Activated T-cell treated with anti-CD3 and anti-CD28 coated beads, Interleukin-2, amount 50 U/mL, for 72 hours (primary cell): ENCODE results near the gene FBN1. TPM values are rescaled to one million over a fixed set of nuclear protein-coding genes. Genes with fewer than 3 reads are reported as not detected.

ENCODE experiments used
- ATAC-seq, 2 donors: fragments of 150-1000 bp; cut with Tn5 transposase; replicated peaks in 1 of 2; 2 replicates each; pipeline ENCODE4 v1.10.0; 2021; ENCODE audit warnings: moderate library complexity in 2 of 2, mild to moderate bottlenecking in 1 of 2
- DNase-seq, 2 donors: peaks; one replicate each; pipeline ENCODE4 v3.0.0; 2021 to 2022; ENCODE audit warnings: mixed read lengths in 1 of 2
- H3K27ac Mint-ChIP-seq: one replicate; pipeline ENCODE4 v1.8.0; 2022; ENCODE audit warnings: mild to moderate bottlenecking, moderate library complexity, mixed read lengths
- H3K27me3 Mint-ChIP-seq: one replicate; pipeline ENCODE4 v1.8.0; 2022; ENCODE audit warnings: low read depth, mixed read lengths
- H3K36me3 Mint-ChIP-seq, 2 donors: one replicate each; pipeline ENCODE4 v1.8.0; 2022; ENCODE audit warnings: mixed read lengths in 2 of 2, mild to moderate bottlenecking in 1 of 2; ENCODE audit not compliant: insufficient read depth in 2 of 2
- H3K4me1 Mint-ChIP-seq: one replicate; pipeline ENCODE4 v1.8.0; 2022; ENCODE audit warnings: low read depth, mixed read lengths
- H3K4me3 Mint-ChIP-seq, 2 donors: one replicate each; pipeline ENCODE4 v1.8.0; 2022; ENCODE audit warnings: mild to moderate bottlenecking in 2 of 2, mixed read lengths in 2 of 2, moderate library complexity in 2 of 2
- H3K9me3 Mint-ChIP-seq, 2 donors: one replicate each; pipeline ENCODE4 v1.8.0; 2022; ENCODE audit warnings: mixed read lengths in 2 of 2
- total RNA-seq, 2 donors: library from RNA; stranded (reverse); gene quantifications; one replicate each; pipeline ENCODE4 v1.2.3, GENCODE V29; 2022

FBN1 gene
- total RNA-seq, 2 donors from 2014 or later: 0.50 to 0.79 TPM

DNA sequence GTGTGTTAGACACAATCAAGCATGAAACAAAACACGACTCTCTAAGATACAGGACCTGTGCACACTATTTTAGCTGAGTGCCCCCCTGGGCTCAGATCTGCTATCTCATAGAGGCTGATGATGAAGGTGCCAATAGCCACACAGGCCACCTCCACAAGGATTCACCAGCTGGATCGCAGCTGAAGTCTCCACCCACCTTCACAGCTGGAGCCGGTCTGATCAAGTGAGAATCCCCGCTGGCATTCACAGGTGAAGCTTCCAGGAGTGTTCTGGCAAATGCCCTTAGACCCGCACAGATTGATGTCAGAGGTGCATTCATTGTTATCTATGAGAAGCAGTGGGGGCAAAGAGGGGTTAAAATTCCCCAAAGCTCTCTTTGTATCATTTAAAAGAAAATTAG lies 224.1 kb downstream of the FBN1 start:
- Mint-ChIP-seq H3K4me1 (no peaks in the 10 kb centered on the region), H3K36me3 (no peaks in the 10 kb centered on the region), H3K9me3 (no peaks in the 10 kb centered on the region), H3K27me3 (no peaks in the 10 kb centered on the region), H3K27ac (no peak overlapping the region), H3K4me3 (no peak overlapping the region)
- DNase-seq (no peak), ATAC-seq (no peak)

DNA sequence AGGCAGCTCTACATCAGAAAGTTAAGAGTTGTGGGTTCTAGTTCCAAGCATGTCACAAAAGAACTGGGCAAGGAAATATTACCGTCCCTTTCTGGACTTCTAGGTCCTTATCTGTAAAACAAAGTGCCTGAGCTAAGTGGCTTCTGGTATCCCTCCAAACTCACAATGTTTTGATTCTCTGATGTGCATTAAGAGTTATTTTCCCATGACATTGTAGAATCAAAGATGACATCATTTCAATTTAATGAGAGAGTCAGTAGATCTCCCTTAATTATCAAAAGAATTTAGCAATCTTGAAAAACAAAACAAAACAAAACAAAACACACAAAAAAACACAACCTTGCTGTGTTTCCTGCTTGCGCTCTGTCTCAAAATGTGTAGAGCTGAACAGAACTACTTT lies 225.6 kb downstream of the FBN1 start:
- Mint-ChIP-seq H3K36me3 (no peaks in the 10 kb centered on the region), H3K9me3 (no peaks in the 10 kb centered on the region), H3K4me3 (no peak overlapping the region), H3K4me1 (no peaks in the 10 kb centered on the region), H3K27ac (no peak overlapping the region), H3K27me3 (no peaks in the 10 kb centered on the region)
- ATAC-seq: no peak
- DNase-seq: no peak

DNA sequence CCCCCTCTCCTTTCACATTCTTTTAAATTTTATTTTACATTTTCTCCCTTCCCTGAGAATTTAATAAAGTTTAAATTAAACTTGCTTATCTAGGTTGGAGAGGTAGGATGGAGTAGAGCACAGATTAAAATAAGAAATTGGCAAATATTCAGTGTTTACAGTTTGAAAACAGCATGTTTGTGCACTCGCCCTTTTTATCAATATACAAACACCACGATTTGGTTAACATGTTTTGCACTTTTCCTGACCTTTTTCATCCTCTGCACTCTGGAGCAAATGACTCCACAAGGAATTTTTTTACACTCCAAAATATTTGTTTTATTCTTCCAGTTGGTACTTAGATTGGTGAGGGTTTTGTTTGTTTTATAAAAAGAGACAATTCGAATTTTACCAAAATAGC lies 227.2 kb downstream of the FBN1 start:
- DNase-seq (no peak), ATAC-seq (no peak)
- no peaks in the 10 kb centered on the region for H3K4me1 Mint-ChIP-seq
- H3K27ac Mint-ChIP-seq: no peak overlapping the region
- H3K27me3 Mint-ChIP-seq: no peaks in the 10 kb centered on the region
- no peaks in the 10 kb centered on the region for H3K36me3 Mint-ChIP-seq
- no peaks in the 10 kb centered on the region for H3K9me3 Mint-ChIP-seq
- H3K4me3 Mint-ChIP-seq: no peak overlapping the region

DNA sequence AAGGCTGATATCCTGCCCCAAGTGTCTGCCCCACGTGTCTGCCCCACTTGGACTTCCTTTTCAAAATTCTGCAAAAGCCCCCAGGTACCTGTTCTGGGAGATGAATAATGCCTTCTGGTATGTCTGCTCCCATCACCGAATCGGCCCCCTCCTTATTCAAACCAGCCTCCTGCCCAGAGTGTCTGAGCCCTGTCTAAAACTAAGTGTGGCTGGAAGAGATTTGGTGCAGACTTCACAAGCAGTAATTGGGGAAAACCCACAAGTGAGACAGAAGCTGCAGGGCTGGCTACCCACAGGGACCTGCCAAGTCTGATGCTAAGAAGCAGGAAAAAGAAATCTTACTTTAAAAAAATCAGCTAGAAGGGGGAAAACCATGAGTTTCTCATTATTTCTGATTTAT lies 229.2 kb downstream of the FBN1 start:
- Mint-ChIP-seq H3K27ac (no peak overlapping the region), H3K36me3 (no peaks in the 10 kb centered on the region), H3K27me3 (no peaks in the 10 kb centered on the region), H3K9me3 (no peaks in the 10 kb centered on the region), H3K4me3 (no peak overlapping the region), H3K4me1 (no peaks in the 10 kb centered on the region)
- DNase-seq: no peak
- no peak for ATAC-seq

DNA sequence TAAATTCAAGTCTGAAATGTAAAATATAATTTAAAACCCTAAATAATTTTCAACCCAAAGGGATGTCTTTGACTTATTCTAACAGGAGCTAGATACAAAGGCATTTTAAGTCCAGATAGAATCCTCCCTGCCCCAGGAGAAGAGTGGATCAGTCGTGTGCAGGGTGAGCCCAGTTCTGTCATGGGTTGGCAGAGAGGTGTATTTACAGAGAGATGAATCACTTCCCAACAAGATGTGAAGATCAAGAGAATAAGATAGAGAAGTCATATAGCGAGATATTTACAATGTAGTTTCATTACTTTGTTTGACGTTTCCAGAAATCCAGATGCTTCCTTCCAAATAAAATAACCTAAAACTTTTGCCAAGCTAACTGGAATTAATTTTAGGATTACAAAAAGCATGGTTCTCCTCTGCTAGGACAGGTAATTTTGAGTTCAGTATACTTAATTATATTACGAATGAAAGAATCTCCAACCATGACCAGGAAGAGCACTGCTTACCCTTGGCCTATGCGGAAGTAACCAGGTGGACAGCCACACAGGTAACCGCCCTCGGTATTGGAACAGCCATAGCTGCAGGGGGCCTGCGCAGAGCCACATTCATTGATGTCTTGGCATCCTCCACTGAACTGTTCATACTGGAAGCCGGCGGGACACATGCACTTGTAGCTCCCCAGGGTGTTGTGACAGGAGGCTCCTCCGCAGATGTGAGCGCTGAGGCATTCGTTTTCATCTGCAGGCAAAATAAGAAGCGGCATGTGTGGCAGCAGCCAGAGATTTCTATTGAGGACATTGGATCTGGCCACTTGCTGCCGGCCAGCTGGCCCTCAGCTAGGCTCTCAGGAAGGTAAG lies 230.2 kb downstream of the FBN1 start:
- H3K36me3 Mint-ChIP-seq: no peaks in the 10 kb centered on the region
- no peaks in the 10 kb centered on the region for H3K4me1 Mint-ChIP-seq
- no peaks in the 10 kb centered on the region for H3K9me3 Mint-ChIP-seq
- ATAC-seq (no peak), DNase-seq (no peak)
- no peaks in the 10 kb centered on the region for H3K27me3 Mint-ChIP-seq
- no peak overlapping the region for H3K27ac Mint-ChIP-seq
- no peak overlapping the region for H3K4me3 Mint-ChIP-seq

DNA sequence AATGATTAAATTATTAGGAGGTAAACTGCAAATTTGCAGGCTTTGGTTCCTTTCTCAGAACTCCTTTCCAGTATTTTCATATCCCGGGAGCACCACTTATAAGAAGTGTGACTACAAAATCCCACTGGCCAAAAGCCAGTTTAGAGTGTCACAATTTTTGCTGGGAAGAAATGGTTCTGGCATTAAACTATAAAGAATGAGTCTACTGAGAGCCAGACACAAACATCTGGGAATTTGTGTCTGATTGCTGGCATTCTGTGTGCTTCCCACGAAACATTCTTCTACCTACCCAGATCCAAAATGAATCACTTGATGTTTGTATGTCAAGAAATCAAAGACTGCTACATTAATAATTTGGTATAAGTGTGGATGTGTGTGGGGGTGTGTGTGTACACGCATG lies 231.5 kb downstream of the FBN1 start:
- Mint-ChIP-seq H3K4me3 (no peak overlapping the region), H3K4me1 (no peaks in the 10 kb centered on the region), H3K9me3 (no peaks in the 10 kb centered on the region), H3K27me3 (no peaks in the 10 kb centered on the region), H3K27ac (no peak overlapping the region), H3K36me3 (no peaks in the 10 kb centered on the region)
- DNase-seq (no peak), ATAC-seq (no peak)

DNA sequence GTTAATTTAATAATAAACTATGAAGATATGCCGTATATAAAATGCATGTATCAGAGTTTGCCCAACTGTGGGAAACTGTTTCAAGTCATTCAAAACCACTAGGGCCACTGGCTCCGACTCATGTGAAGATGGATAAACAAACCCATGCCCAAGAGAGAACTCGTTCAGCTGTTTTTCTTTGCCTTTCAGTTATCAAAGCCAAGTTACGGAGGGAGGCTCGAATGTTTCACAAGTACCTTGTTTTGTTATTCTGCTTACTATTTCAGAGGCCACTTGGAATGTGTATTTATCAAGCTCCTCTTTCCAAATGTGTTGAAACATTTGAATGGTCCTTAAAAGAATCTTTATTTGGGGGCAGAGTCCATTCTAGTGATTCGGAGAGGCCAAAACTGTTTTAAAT lies 232.2 kb downstream of the FBN1 start:
- H3K27ac Mint-ChIP-seq: no peak overlapping the region
- ATAC-seq: no peak
- H3K27me3 Mint-ChIP-seq: no peaks in the 10 kb centered on the region
- H3K4me3 Mint-ChIP-seq: no peak overlapping the region
- no peaks in the 10 kb centered on the region for H3K9me3 Mint-ChIP-seq
- H3K36me3 Mint-ChIP-seq: no peaks in the 10 kb centered on the region
- H3K4me1 Mint-ChIP-seq: no peaks in the 10 kb centered on the region
- DNase-seq: no peak

DNA sequence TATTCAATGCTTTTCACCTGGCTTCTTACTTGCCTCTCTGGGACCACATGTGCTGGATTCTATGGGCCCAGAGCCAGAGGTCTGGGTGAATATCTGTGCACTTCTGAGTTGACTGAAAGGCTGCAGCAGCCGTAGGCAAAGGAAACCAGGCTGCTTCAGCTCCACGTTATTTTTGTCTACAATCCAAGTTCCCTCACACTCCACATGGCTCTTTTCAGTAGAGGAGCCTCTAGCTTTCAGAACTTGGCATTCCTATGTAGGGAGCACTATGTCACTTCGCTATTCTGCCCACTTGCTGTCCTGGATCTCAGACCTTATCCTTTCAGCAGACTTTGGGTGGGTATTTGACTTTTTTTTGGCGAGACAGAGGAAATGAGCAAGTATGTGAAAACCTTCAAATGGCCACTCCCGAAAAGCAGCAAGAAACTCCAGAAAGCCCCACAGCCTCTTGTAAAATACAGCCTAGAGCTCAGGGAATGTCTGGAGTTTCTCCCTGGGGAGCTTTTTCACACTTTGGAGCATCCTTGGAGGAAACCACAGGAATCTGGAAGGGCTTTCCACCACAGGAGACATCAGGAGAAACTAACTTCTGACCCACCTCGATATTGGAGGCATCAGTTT lies 233.4 kb downstream of the FBN1 start:
- Mint-ChIP-seq H3K9me3 (no peaks in the 10 kb centered on the region), H3K27me3 (no peaks in the 10 kb centered on the region)

DNA sequence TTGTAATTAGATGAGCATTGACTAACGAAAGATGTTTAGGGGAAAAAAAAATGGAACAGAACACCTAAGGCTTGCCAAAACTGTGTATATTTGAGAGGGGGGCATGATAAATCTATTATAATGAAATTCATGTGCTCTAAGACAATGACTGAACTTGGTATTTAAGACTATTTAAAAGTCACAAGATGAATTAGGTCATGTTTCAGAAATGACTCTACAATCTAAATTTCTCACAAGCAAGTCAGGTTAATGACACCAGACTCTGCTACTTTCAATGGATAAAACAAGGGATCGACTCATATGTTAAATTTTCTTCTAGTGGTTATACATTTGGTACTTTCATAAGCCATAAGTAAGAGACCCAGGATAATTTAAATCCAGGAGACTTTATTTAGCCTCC lies 235.9 kb downstream of the FBN1 start:
- ATAC-seq (no peak), DNase-seq (no peak)
- no peaks in the 10 kb centered on the region for H3K36me3 Mint-ChIP-seq
- H3K4me3 Mint-ChIP-seq: no peak overlapping the region
- H3K9me3 Mint-ChIP-seq: no peaks in the 10 kb centered on the region
- no peak overlapping the region for H3K27ac Mint-ChIP-seq
- H3K27me3 Mint-ChIP-seq: no peaks in the 10 kb centered on the region
- H3K4me1 Mint-ChIP-seq: no peaks in the 10 kb centered on the region

More for the DNA sequence above, 233.4 kb downstream of the FBN1 start:
- Mint-ChIP-seq H3K4me3 (no peak overlapping the region), H3K27ac (no peak overlapping the region), H3K4me1 (no peaks in the 10 kb centered on the region), H3K36me3 (no peaks in the 10 kb centered on the region)
- no peak for ATAC-seq
- no peak for DNase-seq

DNA sequence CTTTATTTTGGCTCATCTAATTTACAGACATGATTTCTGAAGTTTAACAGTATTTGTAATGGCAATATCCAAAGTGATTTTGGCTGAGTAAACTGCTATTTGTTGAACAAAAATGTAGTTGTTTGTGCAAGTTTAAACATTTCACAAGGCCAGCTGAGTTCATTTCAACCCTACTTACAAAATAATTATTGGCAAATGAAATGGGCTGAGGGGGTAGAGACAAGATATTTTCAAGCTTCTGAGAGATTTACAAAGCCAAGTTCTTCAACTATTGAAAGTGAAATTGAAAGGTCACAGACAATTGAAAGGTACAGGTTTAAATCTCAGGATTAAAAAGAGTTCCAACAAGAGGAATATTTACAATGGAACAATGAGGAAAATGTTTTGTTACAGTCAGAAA lies 237.2 kb downstream of the FBN1 start:
- H3K4me1 Mint-ChIP-seq: no peaks in the 10 kb centered on the region
- H3K9me3 Mint-ChIP-seq: no peaks in the 10 kb centered on the region
- no peak overlapping the region for H3K27ac Mint-ChIP-seq
- ATAC-seq: no peak
- no peaks in the 10 kb centered on the region for H3K27me3 Mint-ChIP-seq
- DNase-seq: no peak
- no peak overlapping the region for H3K4me3 Mint-ChIP-seq
- H3K36me3 Mint-ChIP-seq: no peaks in the 10 kb centered on the region

DNA sequence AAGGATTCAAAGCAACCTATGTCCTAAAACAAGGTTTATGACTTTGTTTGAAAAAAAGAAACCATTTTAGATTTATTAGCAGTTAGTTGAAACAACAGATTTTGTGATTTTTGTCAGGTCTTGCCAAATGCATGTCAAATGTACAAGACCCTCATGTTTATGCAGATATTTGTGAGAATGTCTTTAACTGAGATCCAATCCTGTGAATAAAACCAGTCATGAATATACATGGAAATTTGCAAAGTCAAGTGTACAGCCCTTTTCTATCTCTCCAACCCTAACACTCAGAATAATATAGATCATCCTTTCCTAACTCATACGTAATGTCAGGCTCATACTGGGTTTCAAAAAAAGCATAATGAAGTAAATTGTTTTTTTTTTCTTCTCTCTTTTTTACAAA lies 237.9 kb downstream of the FBN1 start:
- no peaks in the 10 kb centered on the region for H3K36me3 Mint-ChIP-seq
- H3K4me1 Mint-ChIP-seq: no peaks in the 10 kb centered on the region
- H3K4me3 Mint-ChIP-seq: no peak overlapping the region
- H3K27me3 Mint-ChIP-seq: no peaks in the 10 kb centered on the region
- no peak for ATAC-seq
- H3K27ac Mint-ChIP-seq: no peak overlapping the region
- no peak for DNase-seq
- H3K9me3 Mint-ChIP-seq: no peaks in the 10 kb centered on the region

DNA sequence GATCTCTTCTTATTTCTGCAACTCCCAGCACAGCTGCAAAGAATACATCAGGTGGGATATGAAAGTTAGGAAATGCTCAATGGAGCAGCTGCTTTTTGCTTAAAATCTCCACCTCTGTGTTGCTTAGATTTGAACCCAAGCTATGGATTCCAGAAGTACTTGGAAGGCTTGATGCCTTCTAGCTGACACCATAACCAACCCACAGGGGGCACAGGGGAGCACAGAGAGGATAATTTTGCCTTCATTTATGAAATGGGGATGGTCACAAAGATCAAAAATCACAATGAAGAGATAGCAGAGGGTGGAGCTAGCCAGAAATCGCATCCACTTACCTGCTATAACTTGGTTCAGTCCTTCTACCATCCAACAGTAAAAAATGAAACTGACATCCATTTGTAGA lies 238.6 kb downstream of the FBN1 start:
- ATAC-seq: no peak
- Mint-ChIP-seq H3K4me3 (no peak overlapping the region), H3K9me3 (no peaks in the 10 kb centered on the region), H3K4me1 (no peaks in the 10 kb centered on the region), H3K36me3 (no peaks in the 10 kb centered on the region), H3K27me3 (no peaks in the 10 kb centered on the region), H3K27ac (no peak overlapping the region)
- DNase-seq: no peak

DNA sequence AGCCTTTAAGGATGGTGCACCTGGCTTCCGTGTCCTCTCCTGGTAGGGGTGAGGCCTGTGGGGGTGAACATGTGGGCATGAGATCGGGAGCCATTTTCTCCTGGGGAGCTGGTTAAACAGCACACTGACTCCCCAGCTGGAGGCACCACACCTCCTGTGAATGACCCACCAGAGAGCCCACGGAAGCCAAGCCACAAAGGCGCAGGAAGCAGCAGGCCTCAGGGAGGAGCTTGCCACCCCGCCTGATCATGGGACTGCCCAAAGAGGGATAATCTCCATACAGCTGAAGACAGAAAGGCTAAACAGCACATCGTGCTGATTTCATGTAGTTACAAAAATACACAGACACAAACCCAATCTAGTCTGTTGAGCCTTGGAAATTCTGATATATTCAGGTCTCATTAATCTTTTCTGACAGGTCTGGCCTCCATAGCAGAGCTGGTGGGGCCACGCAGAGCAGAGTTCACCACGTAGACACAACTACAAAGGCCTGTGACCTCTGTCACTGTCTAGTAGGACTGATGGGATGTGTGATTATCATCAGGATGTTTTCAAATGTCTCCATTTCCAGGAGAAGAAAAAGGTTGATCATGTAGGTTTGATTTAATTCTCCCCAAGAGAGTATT lies 239.1 kb downstream of the FBN1 start:
- no peaks in the 10 kb centered on the region for H3K9me3 Mint-ChIP-seq
- no peak overlapping the region for H3K27ac Mint-ChIP-seq
- ATAC-seq (no peak), DNase-seq (no peak)
- no peak overlapping the region for H3K4me3 Mint-ChIP-seq
- no peaks in the 10 kb centered on the region for H3K36me3 Mint-ChIP-seq
- no peaks in the 10 kb centered on the region for H3K27me3 Mint-ChIP-seq
- no peaks in the 10 kb centered on the region for H3K4me1 Mint-ChIP-seq
